A673 (cell line): ENCODE results near the gene ARRDC2. TPM values are rescaled to one million over a fixed set of nuclear protein-coding genes. Genes with fewer than 3 reads are reported as not detected.

Experiments used
- BruUV-seq: library from RNA; stranded (reverse); fragments of 400-500 nt; replicated peaks from 2 replicates; lab custom pipeline; 2021; lab: Mats Ljungman, UMichigan
- CTCF ChIA-PET: fragments of 300-600 bp; sonication (Branson Sonifier 250); formaldehyde crosslinking; loops from one replicate; lab custom pipeline; 2022; ENCODE audit warnings: antibody characterized with exemption; lab: Charles Lee
- POLR2A ChIA-PET: fragments of 300-600 bp; sonication (Branson Sonifier 250); formaldehyde crosslinking; loops from one replicate; lab custom pipeline; 2022; ENCODE audit warnings: antibody characterized with exemption; ENCODE audit not compliant: low non-redundant PET; lab: Charles Lee
- DNase-seq: peaks from one replicate; pipeline ENCODE4 v3.0.0-alpha.2; 2015; ENCODE audit warnings: low spot score
- H3K27ac ChIP-seq: fragments of 200-600 bp; sonication (generic); 2 replicates; pipeline ENCODE4 v1.5.1; 2016; ENCODE audit warnings: mixed run types, low read depth, mild to moderate bottlenecking, mixed read lengths, antibody characterized with exemption, low read length; ENCODE audit not compliant: poor library complexity, severe bottlenecking
- H3K27me3 ChIP-seq: fragments of 200-600 bp; sonication (generic); replicated peaks from 2 replicates; pipeline ENCODE4 v1.6.1; 2017; ENCODE audit warnings: mixed run types, low read depth, mild to moderate bottlenecking, mixed read lengths, antibody characterized with exemption, low read length; ENCODE audit not compliant: insufficient read depth, poor library complexity
- H3K36me3 ChIP-seq: fragments of 200-600 bp; sonication (generic); 2 replicates; pipeline ENCODE4 v1.6.1; 2016; ENCODE audit warnings: mixed run types, mild to moderate bottlenecking, mixed read lengths, antibody characterized with exemption, low read length; ENCODE audit not compliant: insufficient read depth, poor library complexity, severe bottlenecking
- H3K4me1 ChIP-seq: fragments of 200-600 bp; sonication (generic); 2 replicates; pipeline ENCODE4 v1.6.1; 2017; ENCODE audit warnings: mixed run types, mild to moderate bottlenecking, mixed read lengths, antibody characterized with exemption, low read length; ENCODE audit not compliant: insufficient read depth, poor library complexity, severe bottlenecking
- H3K4me3 ChIP-seq: fragments of 200-600 bp; sonication (generic); 2 replicates; pipeline ENCODE4 v1.5.1; 2016; ENCODE audit warnings: low read depth, mixed run types, mild to moderate bottlenecking, mixed read lengths, low read length; ENCODE audit not compliant: poor library complexity, severe bottlenecking
- H3K9me3 ChIP-seq: fragments of 200-600 bp; sonication (generic); 2 replicates; pipeline ENCODE4 v1.6.1; 2016; ENCODE audit warnings: mixed run types, low read depth, mild to moderate bottlenecking, mixed read lengths, antibody characterized with exemption, low read length; ENCODE audit not compliant: poor library complexity, severe bottlenecking
- EZH2 ChIP-seq: fragments of 200-600 bp; sonication (generic); IDR thresholded peaks from 2 replicates; pipeline ENCODE4 v1.6.1; 2017; ENCODE audit warnings: borderline replicate concordance, low read depth, mild to moderate bottlenecking, mixed read lengths, antibody characterized with exemption, low read length; ENCODE audit not compliant: poor library complexity, severe bottlenecking
- intact Hi-C: fragments of 100-400 bp; cut with micrococcal nuclease; formaldehyde crosslinking; loops from one replicate; pipeline ENCODE4 v1.10.0; 2022; ENCODE audit not compliant: unreplicated experiment
- total RNA-seq: library from RNA; stranded (reverse); gene quantifications from 2 replicates; pipeline ENCODE4 v1.2.3, GENCODE V29; 2021
- TF ChIP-seq, protein P1 (sequence below): fragments of 300-800, 200-600 bp; sonication (generic); conservative IDR thresholded peaks from 2 replicates; pipeline ENCODE4 v1.5.1; 2017; ENCODE audit warnings: low read depth, mild to moderate bottlenecking, antibody characterized with exemption, low read length, moderate library complexity, mixed read lengths

The ARRDC2 gene
- total RNA-seq, 1 experiment from 2014 or later, result 11.7 TPM

DNA sequence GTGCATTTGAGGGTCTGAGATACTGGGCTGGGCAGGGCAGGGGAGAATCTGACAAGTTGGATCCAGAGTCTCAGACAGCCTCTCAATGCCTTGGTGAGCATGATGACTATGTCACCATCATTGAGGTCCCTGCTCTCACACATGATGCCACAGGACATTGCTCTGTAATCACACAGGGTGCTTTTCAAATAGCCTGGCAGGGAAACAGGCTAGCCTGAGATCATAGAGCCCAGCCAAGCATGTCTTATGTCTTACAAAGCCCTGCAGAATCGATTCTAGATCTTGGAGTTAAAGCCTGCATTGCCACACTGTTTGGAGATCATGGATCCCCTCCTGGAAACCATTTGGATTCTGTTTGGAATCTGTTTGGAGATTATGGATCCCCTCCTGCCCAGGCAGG is 35.7 kb upstream of the ARRDC2 start:
- Histone ChIP-seq H3K4me3 (no peak overlapping the region), H3K27me3 (no peaks in the 10 kb centered on the region), H3K27ac (peak overlapping the region; percentile 43), H3K9me3 (no peaks in the 10 kb centered on the region), H3K4me1 (peaks cover 20% of the 10 kb centered on the region), H3K36me3 (peaks cover 36% of the 10 kb centered on the region)
- TF ChIP-seq, protein P1, sequence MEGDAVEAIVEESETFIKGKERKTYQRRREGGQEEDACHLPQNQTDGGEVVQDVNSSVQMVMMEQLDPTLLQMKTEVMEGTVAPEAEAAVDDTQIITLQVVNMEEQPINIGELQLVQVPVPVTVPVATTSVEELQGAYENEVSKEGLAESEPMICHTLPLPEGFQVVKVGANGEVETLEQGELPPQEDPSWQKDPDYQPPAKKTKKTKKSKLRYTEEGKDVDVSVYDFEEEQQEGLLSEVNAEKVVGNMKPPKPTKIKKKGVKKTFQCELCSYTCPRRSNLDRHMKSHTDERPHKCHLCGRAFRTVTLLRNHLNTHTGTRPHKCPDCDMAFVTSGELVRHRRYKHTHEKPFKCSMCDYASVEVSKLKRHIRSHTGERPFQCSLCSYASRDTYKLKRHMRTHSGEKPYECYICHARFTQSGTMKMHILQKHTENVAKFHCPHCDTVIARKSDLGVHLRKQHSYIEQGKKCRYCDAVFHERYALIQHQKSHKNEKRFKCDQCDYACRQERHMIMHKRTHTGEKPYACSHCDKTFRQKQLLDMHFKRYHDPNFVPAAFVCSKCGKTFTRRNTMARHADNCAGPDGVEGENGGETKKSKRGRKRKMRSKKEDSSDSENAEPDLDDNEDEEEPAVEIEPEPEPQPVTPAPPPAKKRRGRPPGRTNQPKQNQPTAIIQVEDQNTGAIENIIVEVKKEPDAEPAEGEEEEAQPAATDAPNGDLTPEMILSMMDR, result no peak
- TF ChIP-seq EZH2, result no peak
- ChIA-PET POLR2A (no interaction called here), CTCF (no interaction called here)
- intact Hi-C loops, result no loop called here
- DNase-seq, result no peak
- no TSS peak for BruUV-seq

DNA sequence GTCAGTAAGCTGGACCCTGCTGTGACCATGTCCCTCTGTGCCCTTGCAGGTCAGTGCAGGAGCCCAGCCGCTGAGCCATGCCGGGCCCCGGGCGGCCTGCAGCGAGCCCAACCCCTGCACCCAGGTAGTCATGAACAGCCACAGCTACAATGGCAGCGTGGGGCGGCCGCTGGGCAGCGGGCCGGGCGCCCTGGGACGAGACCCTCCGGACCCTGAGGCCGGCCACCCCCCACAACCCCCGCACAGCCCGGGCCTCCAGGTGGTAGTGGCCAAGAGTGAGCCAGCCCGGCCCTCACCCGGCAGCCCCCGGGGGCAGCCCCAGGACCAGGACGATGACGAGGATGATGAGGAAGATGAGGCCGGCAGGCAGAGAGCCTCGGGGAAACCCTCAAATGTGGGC is 34.2 kb upstream of the ARRDC2 start:
- peaks cover 19% of the 10 kb centered on the region for H3K4me1 ChIP-seq
- no peak overlapping the region for H3K27ac ChIP-seq
- no peak for DNase-seq
- ChIA-PET POLR2A (no interaction called here), CTCF (no interaction called here)
- no peaks in the 10 kb centered on the region for H3K27me3 ChIP-seq
- intact Hi-C loops, result no loop called here
- H3K9me3 ChIP-seq, result no peaks in the 10 kb centered on the region
- no peak overlapping the region for H3K4me3 ChIP-seq
- peaks cover 48% of the 10 kb centered on the region for H3K36me3 ChIP-seq
- BruUV-seq, result no TSS peak
- TF ChIP-seq, protein P1, result no peak
- TF ChIP-seq EZH2, result no peak

DNA sequence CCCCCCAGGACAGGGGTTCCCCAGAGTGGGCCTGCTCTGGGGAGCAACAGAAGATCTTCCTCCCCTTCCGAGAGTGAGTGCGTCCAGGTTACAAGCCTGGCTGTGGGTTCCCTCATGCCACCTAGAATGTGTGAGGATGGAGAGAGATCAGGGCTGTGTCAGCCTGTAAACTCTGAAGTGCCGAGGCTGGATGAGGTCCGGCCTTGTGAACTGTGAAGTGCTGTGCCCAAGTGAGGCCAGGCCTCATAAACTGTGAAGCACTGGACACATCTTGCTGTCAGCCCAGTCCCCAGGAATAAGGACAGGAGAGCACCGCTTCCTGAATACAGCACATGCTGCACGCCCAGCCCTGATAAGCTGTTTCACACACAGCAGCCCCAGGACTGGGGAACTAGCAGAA is 33.4 kb upstream of the ARRDC2 start:
- POLR2A ChIA-PET, result no interaction called here
- Histone ChIP-seq H3K36me3 (peaks cover 51% of the 10 kb centered on the region), H3K4me3 (no peak overlapping the region), H3K9me3 (no peaks in the 10 kb centered on the region), H3K27me3 (no peaks in the 10 kb centered on the region), H3K4me1 (peaks cover 12% of the 10 kb centered on the region), H3K27ac (no peak overlapping the region)
- no peak for TF ChIP-seq EZH2
- TF ChIP-seq, protein P1, result no peak
- CTCF ChIA-PET, result no interaction called here
- intact Hi-C loops, result no loop called here
- no TSS peak for BruUV-seq
- no peak for DNase-seq
